Mesothelial cell of epicardium (in vitro differentiated cells): ENCODE data around the gene RADX. TPM values are rescaled to one million over a fixed set of nuclear protein-coding genes. Genes with fewer than 3 reads are reported as not detected.

ENCODE experiments used
- DNase-seq, 2 experiments: peaks; one replicate each; pipeline ENCODE4 v3.0.0; 2021; ENCODE audit warnings: low spot score in 2 of 2; ENCODE audit not compliant: unreplicated experiment in 2 of 2
- H3K27ac Mint-ChIP-seq: 2 replicates; pipeline ENCODE4 v1.8.0; 2021; ENCODE audit warnings: mixed read lengths
- H3K27me3 Mint-ChIP-seq: 2 replicates; pipeline ENCODE4 v1.8.0; 2021; ENCODE audit warnings: low read depth, mixed read lengths
- H3K36me3 Mint-ChIP-seq: 2 replicates; pipeline ENCODE4 v1.8.0; 2021; ENCODE audit warnings: mixed read lengths
- H3K4me1 Mint-ChIP-seq: 2 replicates; pipeline ENCODE4 v1.8.0; 2021; ENCODE audit warnings: mixed read lengths
- H3K4me3 Mint-ChIP-seq: 2 replicates; pipeline ENCODE4 v1.8.0; 2021; ENCODE audit warnings: mild to moderate bottlenecking, moderate library complexity, mixed read lengths
- H3K9me3 Mint-ChIP-seq: 2 replicates; pipeline ENCODE4 v1.8.0; 2021; ENCODE audit warnings: mixed read lengths
- CTCF ChIP-seq: fragments of 200-600 bp; sonication (generic); IDR thresholded peaks from one replicate; pipeline ENCODE4 v1.5.0; 2021; ENCODE audit warnings: antibody characterized with exemption; ENCODE audit not compliant: unreplicated experiment
- total RNA-seq: library from RNA; stranded (reverse); gene quantifications from 3 replicates; pipeline ENCODE4 v1.2.1, GENCODE V29; 2021

The RADX gene
- total RNA-seq, 1 donor from 2014 or later = 1.8 TPM

GRCh38 chrX:106613277-106613676, 1.5 kb downstream of the RADX start:
- Mint-ChIP-seq H3K27ac (no peak overlapping the region), H3K4me1 (peaks cover 9% of the 10 kb centered on the region), H3K27me3 (peaks cover 36% of the 10 kb centered on the region), H3K36me3 (no peaks in the 10 kb centered on the region), H3K9me3 (no peaks in the 10 kb centered on the region), H3K4me3 (no peak overlapping the region)
- DNase-seq = no peak
- TF ChIP-seq CTCF = no peak

- DNase-seq = no peak
- Mint-ChIP-seq H3K4me3 (no peak overlapping the region), H3K36me3 (no peaks in the 10 kb centered on the region), H3K27me3 (peaks cover 25% of the 10 kb centered on the region), H3K9me3 (no peaks in the 10 kb centered on the region), H3K4me1 (peaks cover 9% of the 10 kb centered on the region), H3K27ac (no peak overlapping the region)
- no peak for TF ChIP-seq CTCF
Measured at GRCh38 chrX:106615041-106615440, 3.3 kb downstream of the RADX start.

GRCh38 chrX:106619797-106620196, 8.0 kb downstream of the RADX start:
- H3K4me1 Mint-ChIP-seq = no peaks in the 10 kb centered on the region
- peaks cover 4% of the 10 kb centered on the region for H3K27me3 Mint-ChIP-seq
- TF ChIP-seq CTCF = no peak
- no peak for DNase-seq
- H3K4me3 Mint-ChIP-seq = no peak overlapping the region
- no peak overlapping the region for H3K27ac Mint-ChIP-seq
- no peaks in the 10 kb centered on the region for H3K9me3 Mint-ChIP-seq
- no peaks in the 10 kb centered on the region for H3K36me3 Mint-ChIP-seq

GRCh38 chrX:106621836-106622235, 10.1 kb downstream of the RADX start:
- no peaks in the 10 kb centered on the region for H3K9me3 Mint-ChIP-seq
- H3K4me1 Mint-ChIP-seq = no peaks in the 10 kb centered on the region
- H3K36me3 Mint-ChIP-seq = no peaks in the 10 kb centered on the region

GRCh38 chrX:106626789-106627188, 15.0 kb downstream of the RADX start:
- no peak overlapping the region for H3K27ac Mint-ChIP-seq
- H3K36me3 Mint-ChIP-seq = no peaks in the 10 kb centered on the region
- DNase-seq = no peak
- no peaks in the 10 kb centered on the region for H3K27me3 Mint-ChIP-seq
- no peak for TF ChIP-seq CTCF
- no peaks in the 10 kb centered on the region for H3K4me1 Mint-ChIP-seq
- no peaks in the 10 kb centered on the region for H3K9me3 Mint-ChIP-seq
- H3K4me3 Mint-ChIP-seq = no peak overlapping the region

More at GRCh38 chrX:106621836-106622235, 10.1 kb downstream of the RADX start:
- H3K27me3 Mint-ChIP-seq = no peaks in the 10 kb centered on the region
- DNase-seq = no peak
- no peak overlapping the region for H3K4me3 Mint-ChIP-seq
- no peak overlapping the region for H3K27ac Mint-ChIP-seq
- TF ChIP-seq CTCF = no peak

- H3K4me3 Mint-ChIP-seq = no peak overlapping the region
- no peaks in the 10 kb centered on the region for H3K27me3 Mint-ChIP-seq
- no peaks in the 10 kb centered on the region for H3K36me3 Mint-ChIP-seq
- H3K27ac Mint-ChIP-seq = no peak overlapping the region
- H3K4me1 Mint-ChIP-seq = no peaks in the 10 kb centered on the region
- DNase-seq = no peak
- TF ChIP-seq CTCF = no peak
- H3K9me3 Mint-ChIP-seq = no peaks in the 10 kb centered on the region
Measured at GRCh38 chrX:106631615-106632014, 19.8 kb downstream of the RADX start.
